Sigmoid colon (tissue), 7 donors: ENCODE results near the gene MB. TPM values are rescaled to one million over a fixed set of nuclear protein-coding genes. Genes with fewer than 3 reads are reported as not detected.

Experiments used
- DNase-seq: peaks from one replicate; pipeline ENCODE4 v3.0.0-alpha.2; 2019
- H3K27ac ChIP-seq, 4 donors: fragments of 200-600 bp; sonication (generic); one replicate each; pipeline ENCODE4 v1.5.1; 2016 to 2019; ENCODE audit warnings: mild to moderate bottlenecking in 1 of 4
- H3K27me3 ChIP-seq, 3 donors: fragments of 200-600 bp; sonication (generic); one replicate each; pipeline ENCODE4 v1.5.1; 2019; ENCODE audit warnings: mild to moderate bottlenecking in 1 of 3
- H3K36me3 ChIP-seq, 4 donors: fragments of 200-600 bp; sonication (generic); one replicate each; pipeline ENCODE4 v1.5.1; 2016 to 2019
- H3K4me1 ChIP-seq, 4 donors: fragments of 200-600 bp; sonication (generic); one replicate each; pipeline ENCODE4 v1.5.1; 2017 to 2019
- H3K4me3 ChIP-seq, 4 donors: fragments of 200-600 bp; sonication (generic); one replicate each; pipeline ENCODE4 v1.5.1; 2017 to 2019; ENCODE audit warnings: mild to moderate bottlenecking in 2 of 4, moderate library complexity in 1 of 4
- H3K9me3 ChIP-seq, 4 donors: fragments of 200-600 bp in 3 of 4; sonication (generic) in 3 of 4; one replicate each; pipeline versions ENCODE4 v1.5.1 to v1.6.1; 2013 to 2019
- CTCF ChIP-seq, 4 experiments: fragments of 450-650 bp in 3 of 4; fragments of 200-600 bp in 1 of 4; IDR thresholded peaks; one replicate each; pipeline ENCODE4 v1.5.1; 2016 to 2019; ENCODE audit warnings: antibody characterized with exemption in 4 of 4, mild to moderate bottlenecking in 3 of 4, moderate library complexity in 2 of 4
- EP300 ChIP-seq, 4 donors: sonication (generic); formaldehyde crosslinking; IDR thresholded peaks; one replicate each; pipeline ENCODE4 v1.6.1; 2017; ENCODE audit warnings: antibody characterized with exemption in 4 of 4
- POLR2A ChIP-seq, 2 donors: fragments of 450-650 bp; IDR thresholded peaks; one replicate each; pipeline ENCODE4 v1.6.1; 2016; ENCODE audit warnings: antibody characterized with exemption in 2 of 2, mild to moderate bottlenecking in 2 of 2, moderate library complexity in 2 of 2
- POLR2AphosphoS5 ChIP-seq, 4 donors: sonication (generic); formaldehyde crosslinking; IDR thresholded peaks; one replicate each; pipeline ENCODE4 v1.6.1; 2017; ENCODE audit warnings: antibody characterized with exemption in 4 of 4
- WGBS, 2 donors: extraction: QIAGEN DNeasy Blood & Tissue Kit; methylation state at CpG; one replicate each; pipeline ENCODE4 v1.1.7; 2013; 5-methylcytosine and 5-hydroxymethylcytosine counted together
- intact Hi-C: fragments of 100-400 bp; cut with DNase I; formaldehyde crosslinking; loops from one replicate; pipeline ENCODE4 v1.15.1; 2023
- polyA plus RNA-seq, 3 donors: library from polyadenylated mRNA; stranded (reverse); fragments of 200-250 nt; gene quantifications; one replicate each; pipeline ENCODE4 v1.2.3, GENCODE V29; 2013
- total RNA-seq, 4 donors: library from RNA; depleted of rRNA; stranded (reverse); fragments of >200 nt; gene quantifications; one replicate each; pipeline ENCODE4 v1.1.0, GENCODE V29; 2016
- donor health status: healthy with polysubstance abuse.
- donor health status: Bipolar disorder and iron deficiency.
- donor health status: healthy.

The MB gene
- total and polyA plus RNA-seq, 7 donors, result 0.68 to 84.7 (median 10.3) TPM; not detected in 1

GRCh38 chr22:35601743-35602615 lies 15.2 kb downstream of the MB start:
- WGBS, 2 donors, result 68 to 76% methylated on average over 9 of the region's 9 CpGs
- H3K4me3 ChIP-seq, result no peak overlapping the region
- H3K36me3 ChIP-seq, result no peaks in the 10 kb centered on the region
- no peaks in the 10 kb centered on the region for H3K27me3 ChIP-seq
- TF ChIP-seq EP300 (IDR thresholded peaks at IDR 0.05) (no peak), CTCF (IDR thresholded peaks at IDR 0.05) (no peak), POLR2A (IDR thresholded peaks at IDR 0.05) (no peak), POLR2AphosphoS5 (IDR thresholded peaks at IDR 0.05) (no peak)
- no peak for DNase-seq
- intact Hi-C loops, result no loop called here
- no peaks in the 10 kb centered on the region for H3K9me3 ChIP-seq
- H3K4me1 ChIP-seq, result peaks cover 0 to 36% (median 30%) of the 10 kb centered on the region in 4 donors
- no peak overlapping the region for H3K27ac ChIP-seq

DNA sequence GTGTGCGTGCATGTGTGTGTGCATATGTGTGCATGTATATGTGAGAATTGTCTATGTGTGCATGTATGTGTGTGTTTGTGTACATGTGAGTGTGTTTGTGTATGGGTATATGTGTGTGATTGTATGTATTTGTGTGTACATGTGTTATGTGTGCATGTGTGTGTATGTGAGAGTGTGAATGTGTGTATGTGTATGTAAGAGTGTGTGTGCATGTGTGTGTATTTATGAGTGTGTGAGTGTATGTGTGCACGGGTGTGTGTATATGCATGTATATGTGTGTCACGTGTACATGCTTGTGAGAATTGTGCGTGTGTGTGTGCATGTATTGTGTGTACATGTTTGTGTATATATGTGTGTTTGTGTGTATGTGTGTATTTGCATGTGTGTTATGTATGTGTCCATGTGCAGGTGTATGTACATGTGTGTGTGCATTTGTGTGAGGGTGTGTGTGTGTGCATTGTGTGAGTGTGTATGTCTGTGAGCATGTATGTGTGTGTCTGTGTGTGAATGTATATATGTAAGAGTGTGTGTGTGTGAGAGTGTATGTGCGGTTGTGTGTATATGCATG lies 16.0 kb downstream of the MB start:
- Histone ChIP-seq H3K4me3 (no peak overlapping the region), H3K27ac (no peak overlapping the region), H3K4me1 (peaks cover 0 to 35% (median 28%) of the 10 kb centered on the region in 4 donors), H3K27me3 (no peaks in the 10 kb centered on the region), H3K36me3 (no peaks in the 10 kb centered on the region), H3K9me3 (no peaks in the 10 kb centered on the region)
- no peak for DNase-seq
- intact Hi-C loops, result no loop called here
- WGBS, 2 donors, result 96 to 98% methylated on average over 5 of the region's 5 CpGs
- TF ChIP-seq EP300 (IDR thresholded peaks at IDR 0.05) (no peak), POLR2A (IDR thresholded peaks at IDR 0.05) (no peak), POLR2AphosphoS5 (IDR thresholded peaks at IDR 0.05) (no peak), CTCF (IDR thresholded peaks at IDR 0.05) (no peak)

GRCh38 chr22:35600476-35600875 lies 16.7 kb downstream of the MB start:
- Histone ChIP-seq H3K36me3 (no peaks in the 10 kb centered on the region), H3K27ac (no peak overlapping the region), H3K27me3 (no peaks in the 10 kb centered on the region), H3K4me3 (no peak overlapping the region), H3K9me3 (no peaks in the 10 kb centered on the region), H3K4me1 (peaks cover 0 to 35% (median 27%) of the 10 kb centered on the region in 4 donors)
- intact Hi-C loops, result no loop called here
- no peak for TF ChIP-seq POLR2AphosphoS5 (IDR thresholded peaks at IDR 0.05)
- no peak for TF ChIP-seq POLR2A (IDR thresholded peaks at IDR 0.05)
- no peak for TF ChIP-seq EP300 (IDR thresholded peaks at IDR 0.05)
- no peak for DNase-seq
- WGBS, 2 donors, result 67 to 80% methylated on average over 12 of the region's 12 CpGs

GRCh38 chr22:35599364-35599763 lies 17.8 kb downstream of the MB start:
- WGBS, 2 donors, result 94 to 97% methylated on average over 4 of the region's 4 CpGs

More at GRCh38 chr22:35599364-35599763, 17.8 kb downstream of the MB start:
- DNase-seq, result no peak
- Histone ChIP-seq H3K27me3 (no peaks in the 10 kb centered on the region), H3K4me1 (peaks cover 0 to 31% (median 23%) of the 10 kb centered on the region in 4 donors), H3K36me3 (no peaks in the 10 kb centered on the region), H3K4me3 (no peak overlapping the region), H3K27ac (no peak overlapping the region), H3K9me3 (no peaks in the 10 kb centered on the region)
- intact Hi-C loops, result no loop called here
- TF ChIP-seq POLR2AphosphoS5 (IDR thresholded peaks at IDR 0.05) (no peak), EP300 (IDR thresholded peaks at IDR 0.05) (no peak), POLR2A (IDR thresholded peaks at IDR 0.05) (no peak), CTCF (IDR thresholded peaks at IDR 0.05) (no peak)
